Measurements from ENCODE around the gene HIPK1.
"Not testable (repeated sequence)": the region's sequence is repeated elsewhere in the genome, so short reads cannot be mapped to it uniquely, and the experiment has no call there.

The HIPK1 gene

DNA sequence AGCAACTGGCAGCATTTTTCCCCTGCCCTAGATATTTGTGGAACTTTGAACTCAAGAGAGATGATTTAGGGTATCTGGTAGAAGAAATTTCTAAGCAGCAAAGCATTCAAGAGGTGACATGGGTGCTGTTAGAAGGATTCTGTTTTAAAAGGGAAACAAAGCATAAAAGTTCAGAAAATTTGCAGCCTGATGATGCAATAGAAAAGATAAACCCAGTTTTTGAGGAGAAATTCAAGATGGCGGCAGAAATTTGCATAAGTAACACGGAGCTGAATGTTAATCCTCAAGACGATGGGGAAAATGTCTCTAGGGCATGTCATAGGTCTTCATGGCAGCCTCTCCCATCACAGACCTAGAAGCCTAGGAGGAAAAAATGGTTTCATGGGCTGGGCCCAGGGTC is 90.6 kb downstream of the HIPK1 start:
- DNase-seq, result not testable (repeated sequence)

DNA sequence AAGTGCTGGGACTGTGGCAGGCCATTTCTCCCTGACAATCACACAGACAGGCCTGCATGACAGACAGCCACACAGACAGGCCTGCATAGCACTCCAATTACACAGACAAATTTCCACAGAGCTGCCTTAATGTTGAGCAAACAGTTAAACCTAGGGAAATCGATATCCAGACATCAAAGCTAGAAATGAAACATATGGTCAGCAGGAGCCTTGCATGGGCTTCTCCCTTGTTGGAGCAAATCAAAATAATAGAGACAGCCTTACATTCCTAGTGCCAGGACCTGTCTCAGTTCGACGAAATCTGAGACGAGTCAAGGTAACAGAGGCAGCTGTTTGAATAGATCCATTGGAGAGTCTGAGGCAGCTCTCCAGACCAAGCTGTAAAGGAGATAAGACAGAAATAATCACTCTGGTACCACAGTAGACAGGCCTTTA is 92.6 kb downstream of the HIPK1 start:
- no peak for DNase-seq

DNA sequence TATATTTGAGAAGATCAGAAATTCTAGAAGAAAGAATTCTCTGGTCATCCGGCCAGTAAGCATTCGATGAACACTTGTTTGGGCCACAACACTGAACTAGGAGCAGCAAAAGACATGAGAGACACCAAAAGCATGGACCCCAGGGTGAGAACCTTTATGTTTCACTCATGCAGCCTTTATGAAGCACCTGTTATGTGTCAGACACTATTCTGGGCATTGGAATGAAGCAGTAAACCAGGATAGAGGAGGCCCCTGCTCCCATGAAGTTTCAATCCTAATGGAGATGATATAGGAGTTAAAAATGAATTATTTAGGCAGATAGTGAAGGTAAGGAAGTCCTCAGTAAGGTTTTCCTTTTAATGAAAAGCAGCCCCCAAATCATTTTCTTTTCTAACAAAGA is 93.8 kb downstream of the HIPK1 start:
- no peak for DNase-seq

DNA sequence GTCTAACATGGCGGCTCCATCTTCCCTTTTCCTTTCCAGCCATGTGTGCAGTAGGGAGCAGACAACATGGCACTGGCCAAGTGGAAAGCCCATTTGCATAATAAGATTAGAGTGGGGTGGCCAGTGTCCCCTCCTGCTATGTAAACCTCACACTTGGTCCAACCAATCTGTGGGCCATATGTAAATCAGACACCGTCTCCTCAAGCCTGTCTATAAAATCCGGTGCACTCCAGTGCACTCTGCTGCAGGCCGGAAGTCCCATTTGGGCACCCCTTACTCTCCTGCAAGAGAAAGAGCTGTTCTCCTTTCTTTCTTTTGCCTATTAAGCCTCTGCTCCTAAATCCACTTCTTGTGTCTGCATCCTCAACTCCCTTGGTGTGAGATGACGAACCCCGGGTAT is 94.3 kb downstream of the HIPK1 start:
- no peak for DNase-seq

DNA sequence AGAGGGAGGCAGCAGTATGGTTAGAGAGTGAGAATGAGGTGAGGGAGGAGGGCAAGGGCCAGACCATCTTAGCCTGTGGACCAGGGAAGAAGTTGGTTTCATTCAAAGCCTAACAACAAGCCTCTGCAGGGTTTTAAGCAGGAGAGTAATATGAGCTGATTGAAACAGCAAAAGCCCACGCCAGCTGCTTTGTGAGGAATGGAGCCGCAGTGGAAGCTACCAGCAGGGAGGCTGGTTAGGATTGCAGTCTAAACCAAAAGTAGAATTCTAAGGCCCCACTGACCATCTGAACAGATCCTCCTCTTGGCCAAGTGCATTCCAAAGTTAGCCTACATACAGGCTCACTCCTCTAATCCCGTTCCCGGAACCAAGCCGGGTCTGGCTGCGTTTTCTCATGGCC is 94.9 kb downstream of the HIPK1 start:
- no peak for DNase-seq

DNA sequence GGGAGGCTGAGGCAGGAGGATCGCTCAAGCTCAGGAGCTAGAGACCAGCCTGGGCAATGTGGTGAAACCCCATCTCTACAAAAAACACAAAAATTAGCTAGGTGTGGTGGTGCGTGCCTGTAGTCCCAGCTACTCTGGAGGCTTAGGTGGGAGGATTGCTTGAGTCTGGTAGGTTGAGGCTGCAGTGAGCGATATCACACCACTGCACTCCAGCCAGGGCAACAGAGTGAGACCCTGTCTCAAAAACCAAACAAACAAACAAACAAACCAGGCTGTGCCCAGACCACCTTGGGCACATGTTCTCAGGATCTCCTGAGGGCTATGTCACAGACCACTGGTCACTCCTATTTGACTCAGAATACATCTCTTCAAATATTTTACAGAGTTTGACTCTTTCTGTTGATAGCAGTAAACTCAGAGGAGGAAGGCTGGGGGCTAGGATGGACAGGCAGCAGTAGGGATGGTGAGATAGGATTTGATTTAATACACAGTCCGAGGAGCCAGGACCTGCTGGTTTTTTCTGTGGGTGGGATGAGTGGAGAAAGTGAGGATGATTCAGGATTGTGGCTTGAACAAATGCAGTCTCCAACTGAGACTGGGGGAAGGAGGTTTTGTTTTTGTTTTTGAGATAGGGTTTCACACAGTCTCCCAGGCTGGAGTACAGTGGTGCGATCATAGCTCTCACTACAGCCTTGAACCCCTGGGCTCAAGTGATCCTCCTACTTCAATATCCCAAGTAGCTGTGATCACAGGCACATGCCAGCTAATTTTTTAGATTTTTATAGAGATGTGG is 96.7 kb downstream of the HIPK1 start:
- no peak for DNase-seq

DNA sequence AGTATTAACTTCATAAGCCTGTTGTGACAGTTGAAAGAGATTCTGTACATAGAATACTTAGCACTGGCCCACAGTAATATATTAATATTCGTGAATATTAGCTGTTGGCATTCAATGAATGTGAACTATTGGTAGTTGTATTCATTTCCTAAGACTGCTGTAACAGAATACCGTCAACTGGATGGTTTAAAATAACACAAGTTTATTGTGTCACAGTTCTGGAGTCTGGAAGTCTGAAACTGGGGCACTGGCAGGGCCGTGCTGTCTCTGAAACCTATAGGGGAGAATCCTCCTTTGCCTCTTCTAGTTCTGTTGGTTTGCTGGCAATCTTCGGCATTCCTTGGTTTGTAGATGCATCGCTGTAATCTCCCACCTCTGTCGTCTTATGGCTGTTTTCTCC is 97.7 kb downstream of the HIPK1 start:
- DNase-seq, result no peak

All from NCI-H1694 (cell line).